SJSA1 (cell line): ENCODE measurements around the gene BUB3. TPM values are rescaled to one million over a fixed set of nuclear protein-coding genes. Genes with fewer than 3 reads are reported as not detected.
A peak's percentile ranks its signal among the peaks of the same experiment; 100 is the strongest.

Experiments
- DNase-seq, 2 experiments: peaks; one replicate each; pipeline ENCODE4 v3.0.0-alpha.2; 2015 to 2020; ENCODE audit warnings: low spot score in 2 of 2, low read depth in 1 of 2
- H3K27ac ChIP-seq: fragments of 250-450 bp; sonication (Bioruptor Pico); 2 replicates; pipeline ENCODE4 v1.5.1; 2020; ENCODE audit warnings: mild to moderate bottlenecking, moderate library complexity
- H3K27me3 ChIP-seq: fragments of 250-450 bp; sonication (Bioruptor Pico); replicated peaks from 2 replicates; pipeline ENCODE4 v1.5.1; 2020; ENCODE audit warnings: mild to moderate bottlenecking, moderate library complexity
- H3K36me3 ChIP-seq: fragments of 250-450 bp; sonication (Bioruptor Pico); 2 replicates; pipeline ENCODE4 v1.5.1; 2020; ENCODE audit warnings: mild to moderate bottlenecking
- H3K4me1 ChIP-seq: fragments of 250-450 bp; sonication (Bioruptor Pico); replicated peaks from 2 replicates; pipeline ENCODE4 v1.6.1; 2021; ENCODE audit warnings: mild to moderate bottlenecking
- H3K4me3 ChIP-seq: fragments of 250-450 bp; sonication (Bioruptor Pico); 2 replicates; pipeline ENCODE4 v1.5.1; 2020; ENCODE audit warnings: mild to moderate bottlenecking
- H3K9me3 ChIP-seq: fragments of 250-450 bp; sonication (Bioruptor Pico); replicated peaks from 2 replicates; pipeline ENCODE4 v1.5.1; 2020; ENCODE audit warnings: mild to moderate bottlenecking
- total RNA-seq: library from RNA; depleted of rRNA; stranded (reverse); fragments of >200 nt; shearing (Covaris generic); gene quantifications from 2 replicates; pipeline ENCODE4 v1.2.3, GENCODE V29; 2014

The BUB3 gene
- total RNA-seq, 1 experiment from 2014 or later, result 317 TPM

DNA sequence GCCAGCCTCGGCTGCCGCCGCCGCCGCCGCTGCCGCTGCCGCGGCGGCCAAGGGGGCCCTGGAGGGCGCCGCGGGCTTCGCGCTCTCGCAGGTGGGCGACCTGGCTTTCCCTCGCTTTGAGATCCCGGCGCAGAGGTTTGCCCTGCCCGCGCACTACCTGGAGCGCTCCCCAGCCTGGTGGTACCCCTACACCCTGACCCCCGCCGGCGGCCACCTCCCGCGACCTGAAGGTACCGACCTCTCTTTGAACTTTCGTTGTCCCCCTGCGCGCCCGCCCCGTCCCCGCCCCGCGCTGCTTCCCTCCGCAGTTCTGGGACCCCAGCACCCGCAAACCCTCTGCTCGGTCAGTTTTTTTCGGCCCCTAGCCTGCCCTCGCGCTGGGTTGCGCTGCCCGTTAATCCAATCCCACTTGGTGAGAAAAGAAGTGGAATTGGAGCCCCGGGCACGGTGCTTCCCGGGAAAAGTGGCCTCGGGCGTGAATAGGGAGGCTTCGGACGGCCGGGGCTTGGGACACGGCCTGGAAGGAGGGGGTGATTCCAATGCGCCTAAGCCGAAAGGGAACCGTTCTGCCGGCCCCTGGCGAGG, 17.9 kb upstream of the BUB3 start:
- H3K27me3 ChIP-seq, result peaks cover 28% of the 10 kb centered on the region
- peak overlapping the region; percentile 49 for H3K4me3 ChIP-seq
- peaks cover 7% of the 10 kb centered on the region; the same call in 1 of the 2 replicates for H3K36me3 ChIP-seq
- H3K4me1 ChIP-seq, result peaks cover 32% of the 10 kb centered on the region
- H3K9me3 ChIP-seq, result no peaks in the 10 kb centered on the region
- peak; percentile 41 to 44 for DNase-seq
- peak overlapping the region; percentile 65; the same call in 1 of the 2 replicates for H3K27ac ChIP-seq

DNA sequence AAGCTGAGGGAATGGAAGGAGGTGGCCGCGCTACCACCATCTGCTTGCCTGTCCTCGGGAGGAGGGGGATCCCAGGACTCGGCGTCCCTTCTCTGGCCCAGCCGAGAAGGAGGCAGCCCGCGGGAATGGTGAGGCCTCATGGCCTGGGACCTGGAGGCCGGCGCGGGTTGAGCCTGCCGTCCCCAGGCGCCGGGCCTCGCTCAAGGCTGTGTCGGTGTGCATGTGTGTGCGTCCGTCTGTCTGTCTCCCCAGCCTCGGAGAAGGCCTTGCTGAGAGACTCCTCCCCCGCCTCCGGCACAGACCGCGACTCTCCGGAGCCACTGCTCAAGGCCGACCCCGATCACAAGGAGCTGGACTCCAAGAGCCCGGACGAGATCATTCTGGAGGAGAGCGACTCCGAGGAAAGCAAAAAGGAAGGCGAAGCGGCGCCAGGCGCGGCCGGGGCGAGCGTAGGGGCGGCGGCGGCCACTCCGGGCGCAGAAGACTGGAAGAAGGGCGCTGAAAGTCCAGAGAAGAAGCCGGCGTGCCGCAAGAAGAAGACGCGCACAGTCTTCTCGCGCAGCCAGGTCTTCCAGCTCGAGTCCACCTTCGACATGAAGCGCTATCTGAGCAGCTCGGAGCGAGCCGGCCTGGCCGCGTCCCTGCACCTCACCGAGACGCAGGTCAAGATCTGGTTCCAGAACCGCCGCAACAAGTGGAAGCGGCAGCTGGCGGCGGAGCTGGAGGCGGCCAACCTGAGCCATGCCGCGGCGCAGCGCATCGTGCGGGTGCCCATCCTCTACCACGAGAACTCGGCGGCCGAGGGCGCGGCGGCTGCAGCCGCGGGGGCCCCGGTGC, 17.2 kb upstream of the BUB3 start:
- no peaks in the 10 kb centered on the region for H3K9me3 ChIP-seq
- peak overlapping the region; percentile 49 for H3K4me3 ChIP-seq
- peaks cover 28% of the 10 kb centered on the region for H3K27me3 ChIP-seq
- H3K4me1 ChIP-seq, result peaks cover 32% of the 10 kb centered on the region
- no peak overlapping the region for H3K27ac ChIP-seq
- H3K36me3 ChIP-seq, result peaks cover 7% of the 10 kb centered on the region; the same call in 1 of the 2 replicates
- peak in 1 of 2 experiments; percentile 46 for DNase-seq

DNA sequence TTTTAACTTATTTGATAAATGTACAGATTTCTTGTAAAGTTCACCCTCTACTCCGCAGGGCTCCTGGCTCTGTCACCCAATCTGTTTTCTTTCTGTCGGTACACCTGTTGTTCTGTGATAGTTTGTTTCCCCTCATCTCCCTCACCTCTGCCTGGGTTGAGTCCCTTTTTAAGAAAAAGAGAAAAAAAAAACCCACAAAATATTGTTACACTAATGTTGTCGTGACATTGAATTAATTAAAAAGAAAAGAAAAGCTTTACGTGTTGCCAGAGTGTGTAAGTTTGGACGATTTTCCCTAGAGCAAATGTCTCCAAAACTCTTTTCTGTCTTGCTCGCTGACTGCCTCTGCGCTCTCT, 15.1 kb upstream of the BUB3 start:
- Histone ChIP-seq H3K4me3 (no peak overlapping the region), H3K4me1 (peaks cover 24% of the 10 kb centered on the region), H3K27ac (no peak overlapping the region), H3K27me3 (peaks cover 29% of the 10 kb centered on the region), H3K9me3 (no peaks in the 10 kb centered on the region), H3K36me3 (peaks cover 7% of the 10 kb centered on the region; the same call in 1 of the 2 replicates)
- DNase-seq, result no peak

GRCh38 chr10:123139521-123140163, 14.6 kb upstream of the BUB3 start:
- Histone ChIP-seq H3K27ac (no peak overlapping the region), H3K9me3 (no peaks in the 10 kb centered on the region), H3K36me3 (peaks cover 7% of the 10 kb centered on the region; the same call in 1 of the 2 replicates), H3K4me1 (peaks cover 22% of the 10 kb centered on the region), H3K4me3 (no peak overlapping the region), H3K27me3 (peaks cover 31% of the 10 kb centered on the region)
- no peak for DNase-seq

DNA sequence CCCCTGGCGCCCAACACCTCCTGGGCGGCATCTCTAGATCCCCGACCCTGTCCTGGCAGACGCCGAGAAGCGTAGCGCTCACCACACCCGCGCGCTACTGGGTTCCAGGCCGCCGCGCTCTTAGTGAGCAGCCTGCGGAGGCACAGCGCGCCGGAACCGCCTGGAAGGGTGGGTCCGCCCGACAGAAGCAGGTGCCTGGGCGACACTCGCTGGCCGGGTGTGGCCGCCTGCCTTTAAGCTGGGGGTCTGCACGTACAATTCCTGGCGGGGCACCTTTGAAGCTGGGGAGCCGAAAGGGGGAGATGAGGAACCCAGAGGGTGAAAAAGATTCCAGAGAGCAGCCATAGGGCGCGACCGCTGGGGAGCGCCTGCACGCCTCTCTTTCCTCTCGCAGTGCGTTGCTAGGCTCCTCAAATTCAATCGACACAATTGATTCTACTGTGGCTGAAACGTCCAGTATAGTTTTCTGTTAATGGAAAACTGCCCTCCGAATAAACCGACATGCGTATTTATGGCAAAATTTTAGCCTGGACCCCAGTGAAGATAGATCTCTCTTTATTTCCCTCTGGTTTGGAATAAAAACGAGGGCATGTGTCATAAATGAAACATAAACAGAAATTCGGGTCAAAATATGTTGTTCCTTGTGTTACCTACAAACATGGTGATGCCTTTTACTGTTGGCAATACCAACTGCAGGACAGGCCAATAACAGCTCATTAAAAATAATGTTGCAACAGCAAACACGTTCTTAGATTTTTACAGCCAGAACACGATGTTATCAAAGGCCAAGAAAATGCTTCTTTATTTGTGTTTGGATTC, 13.8 kb upstream of the BUB3 start:
- H3K4me1 ChIP-seq, result peaks cover 15% of the 10 kb centered on the region
- no peak for DNase-seq
- H3K36me3 ChIP-seq, result peaks cover 7% of the 10 kb centered on the region; the same call in 1 of the 2 replicates
- H3K27ac ChIP-seq, result no peak overlapping the region
- no peaks in the 10 kb centered on the region for H3K9me3 ChIP-seq
- H3K4me3 ChIP-seq, result no peak overlapping the region
- H3K27me3 ChIP-seq, result peaks cover 31% of the 10 kb centered on the region

DNA sequence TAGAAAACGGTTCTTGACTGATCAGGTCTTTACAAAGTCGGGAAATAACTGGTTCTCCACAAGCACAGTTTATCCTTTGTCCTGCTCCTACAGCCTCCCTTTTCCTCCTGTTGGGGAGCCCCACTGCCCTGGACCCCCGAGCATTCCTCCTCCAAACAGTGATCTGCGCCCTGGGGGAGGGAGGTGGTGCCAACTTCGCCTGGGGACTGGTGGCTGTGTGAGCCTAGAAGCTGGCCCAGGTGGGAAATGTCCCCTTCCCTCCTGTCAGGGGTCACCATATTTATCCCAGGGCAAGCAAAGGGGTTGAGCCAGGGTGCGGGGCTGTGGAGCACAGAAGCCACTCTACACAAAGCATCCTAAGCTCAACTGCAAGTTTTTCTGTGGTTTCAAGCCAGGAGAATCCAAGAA, 13.2 kb upstream of the BUB3 start:
- H3K4me1 ChIP-seq, result peaks cover 10% of the 10 kb centered on the region; the same call in 1 of the 2 replicates
- DNase-seq, result no peak
- H3K9me3 ChIP-seq, result no peaks in the 10 kb centered on the region
- peaks cover 7% of the 10 kb centered on the region; the same call in 1 of the 2 replicates for H3K36me3 ChIP-seq
- no peak overlapping the region for H3K27ac ChIP-seq
- H3K27me3 ChIP-seq, result peaks cover 32% of the 10 kb centered on the region
- no peak overlapping the region for H3K4me3 ChIP-seq

- no peak overlapping the region for H3K4me3 ChIP-seq
- H3K36me3 ChIP-seq, result peaks cover 7% of the 10 kb centered on the region; the same call in 1 of the 2 replicates
- H3K4me1 ChIP-seq, result peaks cover 6% of the 10 kb centered on the region; the same call in 1 of the 2 replicates
- H3K27ac ChIP-seq, result no peak overlapping the region
- peaks cover 34% of the 10 kb centered on the region for H3K27me3 ChIP-seq
- DNase-seq, result no peak
- no peaks in the 10 kb centered on the region for H3K9me3 ChIP-seq
These were observed 12.2 kb upstream of the BUB3 start for GRCh38 chr10:123141791-123142700.

DNA sequence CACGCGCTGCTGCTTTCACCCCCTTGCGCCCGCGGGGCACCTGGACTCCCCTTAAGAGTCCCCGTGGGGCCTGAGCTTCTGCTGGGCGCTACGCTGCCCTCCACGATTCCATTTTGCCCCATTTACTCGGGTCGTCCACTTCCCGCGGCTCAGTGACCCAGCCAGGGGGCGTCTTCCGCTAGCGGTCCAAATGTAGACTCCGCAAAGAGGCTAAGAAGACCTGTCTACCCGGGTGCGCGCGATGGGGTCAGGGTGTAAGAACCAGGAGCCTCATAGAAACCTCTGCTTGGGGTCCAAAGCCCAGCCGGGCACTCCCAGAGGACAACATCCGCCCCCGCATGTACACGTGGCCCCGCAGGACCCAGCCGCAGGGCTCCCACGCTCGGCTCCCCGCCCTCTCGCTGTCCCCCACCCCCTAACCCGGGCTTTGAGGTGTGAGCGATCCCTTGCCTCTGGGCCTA, 11.5 kb upstream of the BUB3 start:
- H3K27ac ChIP-seq, result no peak overlapping the region
- no peak overlapping the region for H3K4me3 ChIP-seq
- DNase-seq, result no peak
- peaks cover 41% of the 10 kb centered on the region for H3K27me3 ChIP-seq
- peaks cover 3% of the 10 kb centered on the region; the same call in 1 of the 2 replicates for H3K4me1 ChIP-seq
- H3K36me3 ChIP-seq, result peaks cover under 1% of the 10 kb centered on the region; the same call in 1 of the 2 replicates
- no peaks in the 10 kb centered on the region for H3K9me3 ChIP-seq

DNA sequence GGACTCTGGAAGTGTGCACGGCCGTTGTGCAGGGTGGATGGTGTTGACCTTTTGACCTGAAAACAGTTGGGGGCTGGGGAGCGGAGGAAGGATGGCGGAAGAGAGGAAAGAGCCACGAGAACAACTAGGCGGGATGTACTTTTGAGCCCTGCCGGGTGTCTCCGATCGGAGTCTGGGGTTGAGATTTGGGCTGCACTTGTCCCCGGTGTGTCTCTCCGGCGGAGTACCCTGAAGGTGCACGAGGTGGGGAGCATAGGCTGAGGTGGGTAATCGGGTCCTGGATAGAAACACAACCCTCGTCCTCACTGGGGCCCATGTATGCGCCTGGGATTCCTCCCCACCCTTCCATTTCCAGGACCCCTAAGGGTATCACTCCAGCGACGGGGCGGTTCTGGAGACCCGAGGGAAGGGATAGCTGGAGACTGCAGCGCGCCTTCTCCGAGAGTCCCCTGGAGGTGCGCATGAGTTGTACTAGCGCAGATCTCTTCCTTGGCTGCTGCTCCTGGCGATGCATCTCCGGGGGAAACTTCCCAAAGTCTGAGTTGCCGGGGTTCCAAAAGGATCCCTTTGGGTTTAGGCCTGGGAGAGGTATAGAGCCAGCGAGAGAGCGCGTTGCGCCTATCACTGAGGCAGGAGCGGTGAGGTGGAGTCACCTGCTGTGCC, 10.9 kb upstream of the BUB3 start:
- H3K4me3 ChIP-seq, result no peak overlapping the region
- H3K27ac ChIP-seq, result no peak overlapping the region
- peaks cover 7% of the 10 kb centered on the region for H3K4me1 ChIP-seq
- no peaks in the 10 kb centered on the region for H3K9me3 ChIP-seq
- H3K36me3 ChIP-seq, result no peaks in the 10 kb centered on the region
- no peak for DNase-seq
- peaks cover 46% of the 10 kb centered on the region for H3K27me3 ChIP-seq

DNA sequence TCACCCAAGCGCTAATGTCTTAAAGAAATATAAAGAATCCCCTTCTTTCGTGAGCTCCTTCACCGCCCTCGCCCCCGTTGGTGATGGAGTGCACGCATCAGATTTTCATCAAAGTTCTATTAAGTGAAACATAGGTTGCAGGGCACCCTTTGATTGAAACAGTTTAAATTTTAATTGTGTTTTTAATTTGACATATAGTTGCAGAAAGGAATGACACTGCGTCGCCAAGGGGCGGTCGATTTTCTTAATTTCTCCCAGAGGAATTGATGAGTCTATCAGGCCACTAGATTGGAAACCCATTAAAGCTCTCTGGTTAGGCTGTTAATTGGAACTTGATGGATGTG, 10.4 kb upstream of the BUB3 start:
- Histone ChIP-seq H3K9me3 (peaks cover 4% of the 10 kb centered on the region; the same call in 1 of the 2 replicates), H3K27me3 (peaks cover 46% of the 10 kb centered on the region), H3K4me1 (peaks cover 12% of the 10 kb centered on the region), H3K4me3 (no peak overlapping the region), H3K36me3 (no peaks in the 10 kb centered on the region), H3K27ac (no peak overlapping the region)
- DNase-seq, result no peak

DNA sequence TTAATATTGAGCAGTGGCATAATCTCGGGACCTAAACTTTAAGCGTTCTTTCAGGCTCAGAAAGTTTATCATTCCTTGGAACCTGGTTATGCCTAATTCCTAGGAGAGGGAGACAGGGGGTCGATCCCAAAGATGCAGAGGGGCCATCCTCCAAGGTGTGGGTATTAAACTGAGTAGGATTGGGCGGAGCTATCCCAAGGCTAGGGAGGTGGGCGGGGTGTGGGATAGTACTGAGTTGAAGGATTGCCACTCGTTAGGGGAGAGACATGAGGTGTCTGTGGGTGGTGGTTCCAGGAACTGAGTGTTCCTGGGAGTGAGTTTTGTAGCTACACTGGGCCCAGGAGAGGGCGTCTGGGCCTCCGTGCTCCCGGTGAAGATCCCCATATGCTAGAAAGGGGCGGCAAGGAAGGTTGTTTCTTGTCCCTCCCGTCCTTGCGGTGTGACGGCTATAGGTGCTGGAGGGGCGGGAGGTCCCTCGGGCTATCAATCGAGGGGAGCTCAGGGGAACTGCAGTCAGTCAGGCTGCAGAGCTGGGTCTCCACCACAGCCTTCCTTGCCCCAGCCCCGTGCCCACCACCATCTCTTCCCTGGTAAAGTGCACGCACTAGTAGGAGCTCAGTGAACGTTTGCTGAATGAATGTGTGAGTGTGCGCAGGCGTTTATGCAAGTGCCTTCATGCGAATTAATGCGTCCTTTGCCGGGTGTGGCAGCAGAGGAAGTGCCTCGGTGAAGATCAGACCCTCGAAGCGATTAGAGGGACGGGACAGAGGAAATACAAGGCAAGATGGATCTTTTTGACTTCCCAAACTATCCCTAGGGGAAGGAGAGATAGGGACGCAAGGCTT, 9.3 kb upstream of the BUB3 start:
- H3K9me3 ChIP-seq, result peaks cover 8% of the 10 kb centered on the region; the same call in 1 of the 2 replicates
- no peaks in the 10 kb centered on the region for H3K36me3 ChIP-seq
- peaks cover 20% of the 10 kb centered on the region for H3K4me1 ChIP-seq
- H3K27ac ChIP-seq, result no peak overlapping the region
- peaks cover 56% of the 10 kb centered on the region for H3K27me3 ChIP-seq
- H3K4me3 ChIP-seq, result no peak overlapping the region
- no peak for DNase-seq
